GM18951 (cell line): Measurements from ENCODE around the gene PARD6G.

ENCODE experiments used
- POLR2A ChIP-seq: IDR thresholded peaks from 4 replicates; pipeline ENCODE4 v1.6.1; 2011; ENCODE audit warnings: mild to moderate bottlenecking; ENCODE audit not compliant: insufficient read length, insufficient read depth; ENCODE audit errors: extremely low read depth
- in situ Hi-C: fragments of 300-500 bp; cut with MboI; formaldehyde crosslinking; loops from one replicate; pipeline ENCODE4 v1.12.0; 2022; ENCODE audit warnings: low sequenced_read_pairs, mixed read lengths, inconsistent platforms; ENCODE audit not compliant: unreplicated experiment

PARD6G gene

DNA sequence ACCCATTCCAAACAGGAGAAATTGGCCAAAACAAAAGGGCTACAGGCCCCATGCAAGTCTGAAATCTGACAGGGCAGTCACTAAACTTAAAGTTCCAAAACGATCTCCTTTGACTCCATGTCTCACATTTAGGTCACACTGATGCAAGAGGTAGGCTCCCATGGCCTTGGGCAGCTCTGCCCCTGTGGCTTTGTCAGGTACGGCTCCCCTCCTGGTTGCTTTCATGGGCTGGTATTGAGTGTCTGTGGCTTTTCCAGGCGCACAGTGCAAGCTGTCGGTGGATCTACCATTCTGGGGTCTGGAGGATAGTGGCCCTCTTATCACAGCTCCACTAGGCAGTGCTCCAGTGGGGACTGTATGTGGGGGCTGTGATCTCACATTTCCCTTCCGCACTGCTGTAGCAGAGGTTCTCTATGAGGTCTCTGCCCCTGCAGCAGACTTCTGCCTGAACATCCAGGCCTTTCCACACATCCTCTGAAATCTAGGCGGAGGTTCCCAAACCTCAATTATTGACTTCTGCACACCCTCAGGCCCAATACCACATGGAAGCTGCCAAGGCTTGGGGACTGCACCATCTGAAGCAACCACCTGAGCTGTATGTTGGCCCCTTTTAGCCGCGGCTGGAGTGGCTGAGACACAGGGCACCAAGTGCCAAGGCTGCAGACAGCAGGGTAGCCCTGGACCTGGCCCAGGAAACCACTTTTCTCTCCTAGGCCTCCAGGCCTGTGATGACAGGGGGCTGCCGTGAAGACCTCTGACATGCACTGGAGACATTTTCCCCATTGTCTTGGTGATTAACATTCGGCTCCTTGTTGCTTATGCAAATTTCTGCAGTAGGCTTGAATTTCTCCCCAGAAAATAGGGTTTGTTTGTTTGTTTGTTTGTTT lies 28.7 kb downstream of the PARD6G start:
- in situ Hi-C loops = no loop called here
- TF ChIP-seq POLR2A = no peak

DNA sequence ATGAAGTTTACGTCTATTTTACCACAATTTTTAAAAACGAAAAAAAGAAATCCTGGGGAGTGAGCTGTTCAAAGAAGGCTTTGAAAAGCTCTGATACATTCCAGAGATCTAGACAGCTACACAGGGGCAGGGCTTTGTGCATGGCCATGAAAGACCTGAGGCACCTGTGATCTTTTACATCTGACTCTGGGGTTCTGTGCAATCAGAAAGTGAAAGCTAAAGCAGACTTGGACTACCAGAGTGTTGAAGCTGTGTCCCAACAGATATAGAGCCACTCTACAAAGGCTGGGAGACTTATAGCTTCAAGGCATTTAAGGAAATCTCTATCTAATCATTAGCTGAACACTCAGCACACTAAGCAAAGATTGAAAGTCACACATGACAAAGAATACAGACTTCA lies 34.1 kb downstream of the PARD6G start:
- in situ Hi-C loops = no loop called here

GRCh38 chr18:80210312-80211083 lies 36.8 kb downstream of the PARD6G start:
- in situ Hi-C loops = no loop called here
- no peak for TF ChIP-seq POLR2A

More for the DNA sequence above, 34.1 kb downstream of the PARD6G start:
- TF ChIP-seq POLR2A = no peak

GRCh38 chr18:80208620-80209019 lies 38.7 kb downstream of the PARD6G start:
- no peak for TF ChIP-seq POLR2A
- in situ Hi-C loops = no loop called here

DNA sequence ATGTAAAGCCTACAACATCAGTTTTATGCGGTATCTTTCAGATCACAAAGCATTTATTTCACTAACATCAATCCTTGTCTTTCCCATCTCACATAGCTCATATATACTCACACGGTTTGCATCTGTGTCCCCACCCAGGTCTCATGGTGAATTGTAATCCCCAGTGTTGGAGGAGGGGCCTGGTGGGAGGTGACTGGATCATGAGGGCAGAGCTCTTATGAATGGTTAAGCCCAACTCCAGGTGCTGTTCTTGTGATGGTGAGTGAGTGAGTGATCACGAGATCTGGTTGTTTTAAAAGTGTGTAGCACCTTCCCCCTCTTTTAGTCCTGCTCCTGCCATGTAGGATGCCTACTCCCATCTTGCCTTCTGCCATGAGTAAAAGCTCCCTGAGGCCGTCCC lies 42.0 kb downstream of the PARD6G start:
- no peak for TF ChIP-seq POLR2A
- in situ Hi-C loops = no loop called here

- in situ Hi-C loops = no loop called here
- no peak for TF ChIP-seq POLR2A
These were observed 43.2 kb downstream of the PARD6G start for GRCh38 chr18:80204142-80204541.

- in situ Hi-C loops = no loop called here
- no peak for TF ChIP-seq POLR2A
These were observed 44.1 kb downstream of the PARD6G start for GRCh38 chr18:80203249-80203648.

DNA sequence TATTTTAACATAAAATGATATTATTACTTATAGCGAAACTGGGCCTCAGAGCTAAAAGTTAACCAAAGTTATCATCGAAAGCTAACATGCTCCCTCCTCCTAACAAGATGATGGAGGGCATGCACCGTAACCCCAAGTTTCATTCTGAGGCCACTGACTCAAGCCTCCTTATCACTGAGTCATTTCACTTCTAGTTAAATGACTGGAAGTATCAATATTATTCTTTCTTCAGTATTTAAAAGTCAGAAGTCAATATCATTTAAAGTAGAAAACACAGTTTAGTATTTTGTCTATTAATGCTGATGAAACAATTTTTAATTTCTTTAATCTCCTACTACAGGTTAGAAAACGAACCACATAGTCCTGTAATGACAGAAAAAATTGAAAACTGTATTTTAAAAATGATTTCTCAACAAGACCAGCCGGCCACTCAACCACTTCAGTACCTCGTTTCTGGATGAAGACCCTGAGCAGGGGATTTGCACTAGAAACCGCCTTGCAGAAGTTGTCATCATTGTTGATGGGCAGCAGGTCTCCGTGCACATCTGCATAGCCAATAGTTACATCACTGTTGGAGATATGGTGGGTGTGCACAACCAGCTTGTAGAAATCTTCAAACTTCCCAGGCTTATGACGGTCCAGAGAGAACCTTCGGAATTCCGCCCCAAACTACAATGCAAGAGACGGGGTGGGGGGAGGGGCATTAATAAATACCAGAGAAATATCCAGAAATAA lies 44.9 kb downstream of the PARD6G start:
- no peak for TF ChIP-seq POLR2A
- in situ Hi-C loops = no loop called here

DNA sequence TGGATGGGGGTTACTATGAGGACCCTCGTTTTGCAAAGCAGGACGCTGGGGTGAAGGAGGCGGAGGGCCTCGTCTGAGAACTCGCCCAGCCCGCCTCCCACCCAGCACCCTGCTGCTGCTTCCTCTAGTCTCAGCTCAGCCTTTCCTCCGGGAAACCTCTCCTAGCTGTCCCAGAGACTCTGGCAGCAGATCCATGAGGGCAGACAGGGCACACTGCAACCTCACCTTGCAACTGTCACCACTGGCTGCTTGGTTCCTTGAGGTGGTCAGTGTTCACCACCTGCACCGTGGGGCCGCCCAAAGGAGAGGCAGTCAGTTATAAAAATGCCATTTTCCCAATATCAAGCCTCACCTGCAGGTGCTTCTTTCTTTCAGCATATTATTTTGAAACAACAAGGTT lies 45.6 kb downstream of the PARD6G start:
- in situ Hi-C loops = no loop called here
- no peak for TF ChIP-seq POLR2A

GRCh38 chr18:80200932-80201672 lies 46.2 kb downstream of the PARD6G start:
- in situ Hi-C loops = no loop called here
- TF ChIP-seq POLR2A = no peak

DNA sequence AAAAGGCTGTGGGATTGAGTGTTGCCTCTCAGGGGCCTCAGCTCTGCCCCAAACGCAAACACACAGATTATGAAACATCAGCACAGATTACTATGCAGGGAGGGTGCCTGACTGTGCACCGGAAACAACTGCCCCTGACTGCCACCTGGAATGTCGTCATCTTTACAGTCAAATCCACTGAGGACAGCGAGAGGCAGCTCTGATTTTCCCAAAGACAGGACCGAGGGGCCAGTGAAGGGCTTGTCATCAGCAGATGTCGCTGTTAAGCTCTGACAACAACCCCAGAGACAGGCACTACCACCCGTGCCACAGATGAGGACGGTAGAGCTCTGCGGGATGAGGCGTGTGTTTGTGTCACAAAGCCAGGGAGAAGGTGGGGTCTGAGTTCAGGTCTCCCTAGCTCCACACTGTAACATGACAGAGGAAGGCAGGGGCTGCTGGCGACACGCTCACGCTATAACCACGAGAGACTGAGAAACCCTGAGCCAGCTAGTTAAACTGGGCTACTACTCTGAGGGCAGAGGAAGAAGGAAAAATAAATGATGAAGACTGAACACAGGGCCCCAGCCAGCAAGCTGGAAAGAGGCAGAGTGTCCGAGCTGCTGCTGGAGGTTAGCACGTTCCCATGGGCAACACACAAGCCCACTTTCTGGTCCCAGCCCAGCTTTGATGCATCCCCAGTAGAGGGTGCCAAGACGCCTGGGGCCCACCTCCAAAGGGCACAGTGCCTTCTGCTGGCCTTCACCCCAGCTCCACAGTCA lies 47.0 kb downstream of the PARD6G start:
- in situ Hi-C loops = no loop called here
- no peak for TF ChIP-seq POLR2A

- no peak for TF ChIP-seq POLR2A
- in situ Hi-C loops = no loop called here
These were observed 48.1 kb downstream of the PARD6G start for GRCh38 chr18:80198994-80199748.

GRCh38 chr18:80198391-80198790 lies 48.9 kb downstream of the PARD6G start:
- in situ Hi-C loops = no loop called here
- no peak for TF ChIP-seq POLR2A
